Keratinocyte (primary cell): Measurements from ENCODE around the gene TMEM191C.
"Not testable (repeated sequence)": the region's sequence is repeated elsewhere in the genome, so short reads cannot be mapped to it uniquely, and the experiment has no call there.

ENCODE experiments used
- CTCF ChIP-seq, 3 experiments: IDR thresholded peaks in 1 of 3; conservative IDR thresholded peaks in 1 of 3; optimal IDR thresholded peaks in 1 of 3; 2 replicates in 2 of 3; 3 replicates in 1 of 3; pipeline versions ENCODE3 to v1.5.1; 2011; ENCODE audit warnings: low read length in 3 of 3, mild to moderate bottlenecking in 3 of 3, moderate library complexity in 2 of 3, control low read depth in 1 of 3, inconsistent platforms in 1 of 3; ENCODE audit not compliant: insufficient read depth in 2 of 3; ENCODE audit errors: extremely low read depth in 1 of 3
- EZH2 ChIP-seq: IDR thresholded peaks from one replicate; pipeline ENCODE4 v1.6.1; 2012; ENCODE audit warnings: inconsistent platforms, mild to moderate bottlenecking, low read length, moderate library complexity

GRCh38 chr22:21493789-21494782, 26.9 kb downstream of the TMEM191C start:
- not testable (repeated sequence) for TF ChIP-seq CTCF (optimal IDR thresholded peaks at IDR 0.05 in 1 of 3, IDR thresholded peaks at IDR 0.05 in 1 of 3, conservative IDR thresholded peaks at IDR 0.05 in 1 of 3; ENCODE audit: extremely low read depth in 1 of 3, insufficient read depth in 2 of 3, low read length in 3 of 3); EZH2
